ENCODE results near the gene CA10. TPM values are rescaled to one million over a fixed set of nuclear protein-coding genes. Genes with fewer than 3 reads are reported as not detected.

The CA10 gene
- total RNA-seq, 1 donor: not detected

GRCh38 chr17:51873302-51873701 lies 285.2 kb downstream of the CA10 start:
- Histone ChIP-seq H3K4me3 (ENCODE audit: insufficient read depth, low read length) (no peak overlapping the region), H4K20me1 (ENCODE audit: insufficient read depth, low read length) (no peaks in the 10 kb centered on the region), H3K9me3 (ENCODE audit: low read depth, low read length) (no peaks in the 10 kb centered on the region), H3K36me3 (ENCODE audit: insufficient read depth, low read length) (no peaks in the 10 kb centered on the region), H3K4me2 (ENCODE audit: insufficient read depth, low read length) (no peak overlapping the region), H3K4me1 (ENCODE audit: insufficient read depth, low read length) (no peaks in the 10 kb centered on the region), H3K79me2 (ENCODE audit: insufficient read depth, low read length) (no peaks in the 10 kb centered on the region), H2AFZ (ENCODE audit: low read length) (no peak overlapping the region), H3K27me3 (ENCODE audit: insufficient read depth, low read length) (no peaks in the 10 kb centered on the region), H3K27ac (ENCODE audit: low read depth, low read length) (no peak overlapping the region)
- peak; percentile 14 for DNase-seq (ENCODE audit: insufficient read length, low spot score, missing footprints)
- TF ChIP-seq CTCF (IDR thresholded peaks at IDR 0.05; ENCODE audit: extremely low read depth, low read depth, low read length): no peak

- Histone ChIP-seq H3K4me1 (ENCODE audit: insufficient read depth, low read length) (no peaks in the 10 kb centered on the region), H2AFZ (ENCODE audit: low read length) (no peak overlapping the region), H3K4me2 (ENCODE audit: insufficient read depth, low read length) (no peak overlapping the region), H3K9me3 (ENCODE audit: low read depth, low read length) (no peaks in the 10 kb centered on the region), H4K20me1 (ENCODE audit: insufficient read depth, low read length) (no peaks in the 10 kb centered on the region), H3K4me3 (ENCODE audit: insufficient read depth, low read length) (no peak overlapping the region), H3K79me2 (ENCODE audit: insufficient read depth, low read length) (no peaks in the 10 kb centered on the region), H3K27me3 (ENCODE audit: insufficient read depth, low read length) (no peaks in the 10 kb centered on the region), H3K27ac (ENCODE audit: low read depth, low read length) (no peak overlapping the region), H3K36me3 (ENCODE audit: insufficient read depth, low read length) (no peaks in the 10 kb centered on the region)
- peak; percentile 13 for DNase-seq (ENCODE audit: insufficient read length, low spot score, missing footprints)
- no peak for TF ChIP-seq CTCF (IDR thresholded peaks at IDR 0.05; ENCODE audit: extremely low read depth, low read depth, low read length)
Observed at GRCh38 chr17:51869387-51869786, 289.1 kb downstream of the CA10 start.

GRCh38 chr17:51860954-51861561 lies 297.5 kb downstream of the CA10 start:
- Histone ChIP-seq H3K27me3 (ENCODE audit: insufficient read depth, low read length) (no peaks in the 10 kb centered on the region), H3K4me1 (ENCODE audit: insufficient read depth, low read length) (no peaks in the 10 kb centered on the region), H3K79me2 (ENCODE audit: insufficient read depth, low read length) (no peaks in the 10 kb centered on the region), H3K36me3 (ENCODE audit: insufficient read depth, low read length) (no peaks in the 10 kb centered on the region), H2AFZ (ENCODE audit: low read length) (no peak overlapping the region), H3K4me3 (ENCODE audit: insufficient read depth, low read length) (no peak overlapping the region), H4K20me1 (ENCODE audit: insufficient read depth, low read length) (no peaks in the 10 kb centered on the region), H3K27ac (ENCODE audit: low read depth, low read length) (no peak overlapping the region), H3K9me3 (ENCODE audit: low read depth, low read length) (no peaks in the 10 kb centered on the region), H3K4me2 (ENCODE audit: insufficient read depth, low read length) (no peak overlapping the region)
- peak; percentile 51 for TF ChIP-seq CTCF (IDR thresholded peaks at IDR 0.05; ENCODE audit: extremely low read depth, low read depth, low read length)
- peak; percentile 23 for DNase-seq (ENCODE audit: insufficient read length, low spot score, missing footprints)

- TF ChIP-seq CTCF (IDR thresholded peaks at IDR 0.05; ENCODE audit: extremely low read depth, low read depth, low read length): no peak
- no peaks in the 10 kb centered on the region for H3K9me3 ChIP-seq (ENCODE audit: low read depth, low read length)
- DNase-seq (ENCODE audit: insufficient read length, low spot score, missing footprints): no peak
Observed at GRCh38 chr17:51857052-51857597, 301.4 kb downstream of the CA10 start.

More at GRCh38 chr17:51857052-51857597, 301.4 kb downstream of the CA10 start:
- Histone ChIP-seq H3K4me1 (ENCODE audit: insufficient read depth, low read length) (no peaks in the 10 kb centered on the region), H3K27ac (ENCODE audit: low read depth, low read length) (no peak overlapping the region), H3K27me3 (ENCODE audit: insufficient read depth, low read length) (no peaks in the 10 kb centered on the region), H3K79me2 (ENCODE audit: insufficient read depth, low read length) (no peaks in the 10 kb centered on the region), H4K20me1 (ENCODE audit: insufficient read depth, low read length) (no peaks in the 10 kb centered on the region), H3K4me2 (ENCODE audit: insufficient read depth, low read length) (no peak overlapping the region), H3K36me3 (ENCODE audit: insufficient read depth, low read length) (no peaks in the 10 kb centered on the region), H2AFZ (ENCODE audit: low read length) (no peak overlapping the region), H3K4me3 (ENCODE audit: insufficient read depth, low read length) (no peak overlapping the region)
